CD4-positive, alpha-beta T cell (primary cell): Measurements from ENCODE around the gene CREBZF. TPM values are rescaled to one million over a fixed set of nuclear protein-coding genes. Genes with fewer than 3 reads are reported as not detected.
"Not testable (repeated sequence)": the region's sequence is repeated elsewhere in the genome, so short reads cannot be mapped to it uniquely, and the experiment has no call there.

ENCODE experiments used
- ATAC-seq: fragments of 200-7000 bp; cut with Tn5 transposase; one replicate; pipeline ENCODE4 v1.10.0; 2022; ENCODE audit warnings: mild to moderate bottlenecking; ENCODE audit not compliant: poor library complexity
- CTCF ChIA-PET: fragments of 350-600 bp; sonication (Branson Sonifier 250); formaldehyde crosslinking; loops from one replicate; lab custom pipeline; 2021; ENCODE audit warnings: antibody characterized with exemption, inconsistent platforms; lab: Charles Lee
- POLR2A ChIA-PET: fragments of 350-600 bp; sonication (Branson Sonifier 250); formaldehyde crosslinking; loops from one replicate; lab custom pipeline; 2021; ENCODE audit warnings: antibody characterized with exemption, inconsistent platforms; lab: Charles Lee
- DNase-seq, 14 experiments: peaks; one replicate each; pipeline ENCODE4 v3.0.0-alpha.2; 2013 to 2020; ENCODE audit warnings: mixed read lengths in 2 of 14
- H3K27ac ChIP-seq, 2 donors: one replicate each; pipeline versions ENCODE4 v1.5.1 to v1.7.0; 2013; ENCODE audit warnings: low read length in 2 of 2, low read depth in 1 of 2, mild to moderate bottlenecking in 1 of 2
- H3K27me3 ChIP-seq, 2 experiments: 1 replicate in 1 of 2; 2 replicates in 1 of 2; pipeline versions ENCODE4 v1.6.1 to v1.7.0; 2013; ENCODE audit warnings: low read length in 2 of 2, control low read depth in 1 of 2, mild to moderate bottlenecking in 1 of 2, moderate library complexity in 1 of 2; ENCODE audit not compliant: insufficient read depth in 2 of 2, control insufficient read depth in 1 of 2
- H3K36me3 ChIP-seq: one replicate; pipeline ENCODE4 v1.6.1; 2013; ENCODE audit warnings: low read length, control low read depth; ENCODE audit not compliant: insufficient read depth
- H3K4me1 ChIP-seq: one replicate; pipeline ENCODE4 v1.6.1; 2013; ENCODE audit warnings: low read length, control low read depth; ENCODE audit not compliant: insufficient read depth
- H3K4me3 ChIP-seq: one replicate; pipeline ENCODE4 v1.5.1; 2013; ENCODE audit warnings: mild to moderate bottlenecking, low read length, moderate library complexity
- H3K9me3 ChIP-seq, 2 experiments: 1 replicate in 1 of 2; 2 replicates in 1 of 2; pipeline versions ENCODE4 v1.6.1 to v1.7.0; 2013; ENCODE audit warnings: low read length in 2 of 2, mild to moderate bottlenecking in 2 of 2, control low read depth in 1 of 2, moderate library complexity in 1 of 2; ENCODE audit not compliant: control insufficient read depth in 1 of 2, insufficient read depth in 1 of 2
- H3K27ac Mint-ChIP-seq: one replicate; pipeline ENCODE4 v1.8.0; 2020; ENCODE audit warnings: mixed read lengths
- H3K27me3 Mint-ChIP-seq: one replicate; pipeline ENCODE4 v1.8.0; 2021; ENCODE audit warnings: mixed read lengths
- H3K36me3 Mint-ChIP-seq: one replicate; pipeline ENCODE4 v1.8.0; 2021; ENCODE audit warnings: low read depth, mixed read lengths
- H3K4me1 Mint-ChIP-seq: one replicate; pipeline ENCODE4 v1.8.0; 2021; ENCODE audit warnings: low read depth, mixed read lengths
- H3K4me3 Mint-ChIP-seq: one replicate; pipeline ENCODE4 v1.8.0; 2020; ENCODE audit warnings: mild to moderate bottlenecking, mixed read lengths
- H3K9me3 Mint-ChIP-seq: one replicate; pipeline ENCODE4 v1.8.0; 2020; ENCODE audit warnings: mixed read lengths
- intact Hi-C, 2 experiments: fragments of 100-400 bp; cut with DNase I in 1 of 2; cut with micrococcal nuclease in 1 of 2; formaldehyde crosslinking; loops; one replicate each; pipeline versions ENCODE4 v1.15.1 to v1.9.0; 2023 to 2025; cut with DNase I, micrococcal nuclease
- total RNA-seq, 174 experiments: library from RNA in 2 of 174; stranded (reverse) in 2 of 174; gene quantifications; one replicate each; pipeline ENCODE4 v1.2.3 and lab custom pipeline; 2021 to 2026
- TF ChIP-seq, protein P1 (sequence below): fragments of 200-600 bp; IDR thresholded peaks from one replicate; pipeline ENCODE4 v1.8.0; 2022; ENCODE audit warnings: antibody characterized with exemption, mild to moderate bottlenecking

CREBZF gene
- total RNA-seq, 2 experiments from 2014 or later = 54.8 to 55.9 TPM

DNA sequence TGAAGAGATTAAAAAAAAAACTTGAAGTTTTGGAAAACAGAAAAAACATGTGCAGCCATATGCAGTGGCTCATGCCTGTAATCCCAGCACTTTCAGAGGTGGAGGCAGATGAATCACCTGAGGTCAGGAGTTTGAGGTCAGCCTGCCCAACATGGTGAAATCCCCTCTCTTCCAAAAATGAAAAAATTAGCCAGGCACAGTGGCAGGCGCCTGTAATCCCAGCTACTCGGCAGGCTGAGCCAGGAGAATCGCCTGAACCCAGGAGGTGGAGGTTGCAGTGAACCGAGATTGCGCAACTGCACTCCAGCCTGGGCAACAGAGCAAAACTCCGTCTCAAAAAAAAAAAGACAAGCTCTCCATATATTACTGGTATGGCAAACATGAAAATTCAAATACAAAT lies 45.4 kb downstream of the CREBZF start:
- TF ChIP-seq, protein P1, sequence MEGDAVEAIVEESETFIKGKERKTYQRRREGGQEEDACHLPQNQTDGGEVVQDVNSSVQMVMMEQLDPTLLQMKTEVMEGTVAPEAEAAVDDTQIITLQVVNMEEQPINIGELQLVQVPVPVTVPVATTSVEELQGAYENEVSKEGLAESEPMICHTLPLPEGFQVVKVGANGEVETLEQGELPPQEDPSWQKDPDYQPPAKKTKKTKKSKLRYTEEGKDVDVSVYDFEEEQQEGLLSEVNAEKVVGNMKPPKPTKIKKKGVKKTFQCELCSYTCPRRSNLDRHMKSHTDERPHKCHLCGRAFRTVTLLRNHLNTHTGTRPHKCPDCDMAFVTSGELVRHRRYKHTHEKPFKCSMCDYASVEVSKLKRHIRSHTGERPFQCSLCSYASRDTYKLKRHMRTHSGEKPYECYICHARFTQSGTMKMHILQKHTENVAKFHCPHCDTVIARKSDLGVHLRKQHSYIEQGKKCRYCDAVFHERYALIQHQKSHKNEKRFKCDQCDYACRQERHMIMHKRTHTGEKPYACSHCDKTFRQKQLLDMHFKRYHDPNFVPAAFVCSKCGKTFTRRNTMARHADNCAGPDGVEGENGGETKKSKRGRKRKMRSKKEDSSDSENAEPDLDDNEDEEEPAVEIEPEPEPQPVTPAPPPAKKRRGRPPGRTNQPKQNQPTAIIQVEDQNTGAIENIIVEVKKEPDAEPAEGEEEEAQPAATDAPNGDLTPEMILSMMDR = no peak
- intact Hi-C loops = no loop called here
- no peaks in the 10 kb centered on the region for H3K9me3 ChIP-seq
- H3K36me3 ChIP-seq = no peaks in the 10 kb centered on the region
- H3K4me1 ChIP-seq = no peaks in the 10 kb centered on the region
- no peaks in the 10 kb centered on the region for H3K27me3 ChIP-seq
- peaks cover 6% of the 10 kb centered on the region for H3K4me1 Mint-ChIP-seq
- ChIA-PET CTCF (no interaction called here), POLR2A (interaction anchor here (0.6 kb wide), 1 partner anchor 44 kb away, joined by 3 read pairs; no protein-coding TSS in a partner anchor)
- no peak overlapping the region for H3K27ac ChIP-seq
- no peak overlapping the region for H3K4me3 Mint-ChIP-seq
- DNase-seq = no peak
- H3K36me3 Mint-ChIP-seq = no peaks in the 10 kb centered on the region
- ATAC-seq = no peak
- no peaks in the 10 kb centered on the region for H3K9me3 Mint-ChIP-seq
- no peak overlapping the region for H3K4me3 ChIP-seq
- no peak overlapping the region for H3K27ac Mint-ChIP-seq
- H3K27me3 Mint-ChIP-seq = no peaks in the 10 kb centered on the region

DNA sequence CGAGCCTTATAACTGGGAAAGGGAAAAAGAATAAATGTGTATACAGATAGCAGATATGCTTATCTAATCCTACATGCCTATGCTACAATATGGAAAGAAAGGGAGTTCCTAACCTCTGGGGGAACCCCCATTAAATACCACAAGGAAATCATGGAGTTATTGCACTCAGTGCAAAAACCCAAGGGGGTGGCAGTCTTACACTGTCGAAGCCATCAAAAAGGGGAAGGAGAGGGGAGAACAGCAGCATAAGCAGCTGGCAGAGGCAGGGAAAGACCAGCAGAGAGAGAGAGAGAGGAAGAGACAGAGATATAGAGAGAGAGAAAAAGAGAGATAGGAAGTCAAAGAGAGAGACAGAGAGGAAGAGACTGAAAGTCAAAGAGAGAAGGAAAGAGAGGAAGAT lies 53.3 kb downstream of the CREBZF start:
- H3K27ac ChIP-seq, intact Hi-C loops, POLR2A ChIA-PET, DNase-seq, ATAC-seq, H3K9me3 ChIP-seq, H3K27me3 Mint-ChIP-seq, H3K36me3 ChIP-seq, H3K4me1 ChIP-seq, H3K9me3 Mint-ChIP-seq, H3K27me3 ChIP-seq, H3K4me3 Mint-ChIP-seq, H3K36me3 Mint-ChIP-seq, H3K4me1 Mint-ChIP-seq, H3K4me3 ChIP-seq, CTCF ChIA-PET, H3K27ac Mint-ChIP-seq: not testable (repeated sequence)

Other genes with a start within 250 kb of the CREBZF start
- gene DLG2, start 37.8 kb downstream of the CREBZF start, total RNA-seq = 1 to 10 TPM; 2.0 to 2.1 TPM
- 10 to 100 TPM; 16.3 to 16.8 TPM for gene TMEM126B, start 36.5 kb downstream of the CREBZF start, total RNA-seq
- gene TMEM126A, start 17.2 kb downstream of the CREBZF start, total RNA-seq = 10 to 100 TPM; 17.0 to 19.5 TPM
- gene CCDC89, start 21.1 kb upstream of the CREBZF start, total RNA-seq = not detected
- 10 to 100 TPM; 35.4 to 36.7 TPM for gene SYTL2, start 146.0 kb upstream of the CREBZF start, total RNA-seq
- gene CCDC83, start 190.3 kb upstream of the CREBZF start, total RNA-seq = not detected